Activated naive CD8-positive, alpha-beta T cell treated with anti-CD3 and anti-CD28 coated beads, Interleukin-2, amount 50 U/mL, for 24 hours (primary cell): ENCODE results near the gene HLA-DQA1.
"Not testable (repeated sequence)": the region's sequence is repeated elsewhere in the genome, so short reads cannot be mapped to it uniquely, and the experiment has no call there.

Source experiments
- ATAC-seq: fragments of 150-1000 bp; cut with Tn5 transposase; one replicate; pipeline ENCODE4 v1.10.0; 2021
- DNase-seq: peaks from one replicate; pipeline ENCODE4 v3.0.0; 2021
- H3K27ac Mint-ChIP-seq: one replicate; pipeline ENCODE4 v1.8.0; 2021; ENCODE audit warnings: mild to moderate bottlenecking, mixed read lengths
- H3K27me3 Mint-ChIP-seq: one replicate; pipeline ENCODE4 v1.8.0; 2021; ENCODE audit warnings: mixed read lengths
- H3K36me3 Mint-ChIP-seq: one replicate; pipeline ENCODE4 v1.8.0; 2021; ENCODE audit warnings: low read depth, mixed read lengths
- H3K4me1 Mint-ChIP-seq: one replicate; pipeline ENCODE4 v1.8.0; 2021; ENCODE audit warnings: mixed read lengths
- H3K4me3 Mint-ChIP-seq: one replicate; pipeline ENCODE4 v1.8.0; 2021; ENCODE audit warnings: mild to moderate bottlenecking, moderate library complexity, mixed read lengths
- H3K9me3 Mint-ChIP-seq: one replicate; pipeline ENCODE4 v1.8.0; 2021; ENCODE audit warnings: mixed read lengths

Gene HLA-DQA1

DNA sequence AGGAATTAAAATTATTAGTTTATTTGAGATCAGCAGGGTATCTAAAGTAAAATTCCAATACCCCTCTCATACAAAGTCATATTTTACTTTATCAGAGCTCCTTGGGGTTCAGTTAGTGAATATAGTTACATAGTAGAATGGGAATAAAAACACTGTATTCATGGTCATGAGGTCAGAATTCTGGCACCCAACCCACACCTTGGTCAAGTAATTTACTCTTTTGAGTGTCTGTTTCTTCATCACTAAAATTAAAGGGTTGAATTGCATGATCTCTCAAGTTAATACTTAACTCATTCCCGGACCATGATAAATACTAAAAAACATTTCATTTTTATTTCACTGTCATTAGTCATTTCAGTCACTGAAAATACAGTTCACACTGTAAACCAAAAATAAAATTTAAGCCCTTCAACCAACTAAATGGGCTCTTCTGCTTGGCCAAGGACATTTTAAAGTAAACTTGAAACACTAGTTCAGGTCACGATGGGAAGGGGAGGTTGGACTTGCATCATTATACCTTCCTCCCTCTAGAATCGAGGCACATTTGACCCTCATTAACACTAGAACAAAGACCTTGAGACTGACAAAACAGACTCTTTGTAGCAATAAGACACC, 26.4 kb upstream of the HLA-DQA1 start:
- Mint-ChIP-seq H3K27ac (no peak overlapping the region), H3K4me3 (no peak overlapping the region)

DNA sequence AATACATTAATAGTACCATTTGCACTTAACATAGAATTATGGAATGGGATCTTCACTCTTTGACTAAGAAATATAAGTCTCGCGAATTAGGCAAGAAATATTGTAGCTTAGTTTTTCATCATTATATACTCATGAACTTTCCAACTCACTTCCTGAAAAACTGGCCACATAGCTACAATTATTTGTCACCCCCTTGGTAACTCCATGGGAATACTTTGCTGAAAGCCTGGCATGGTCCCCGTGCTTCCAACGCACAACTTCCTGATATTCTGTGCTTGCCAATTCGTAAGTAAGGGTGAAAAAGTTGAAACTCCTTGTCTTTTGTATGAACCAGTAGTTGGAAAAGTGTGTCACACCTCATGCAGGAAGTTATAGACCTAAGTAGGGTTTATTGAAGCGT, 23.7 kb upstream of the HLA-DQA1 start:
- DNase-seq (no peak), ATAC-seq (no peak)
- H3K9me3 Mint-ChIP-seq, result peaks cover 3% of the 10 kb centered on the region
- no peaks in the 10 kb centered on the region for H3K36me3 Mint-ChIP-seq
- H3K27ac Mint-ChIP-seq, result no peak overlapping the region
- H3K4me3 Mint-ChIP-seq, result no peak overlapping the region
- peaks cover 41% of the 10 kb centered on the region for H3K4me1 Mint-ChIP-seq
- no peaks in the 10 kb centered on the region for H3K27me3 Mint-ChIP-seq

More for the DNA sequence above, 26.4 kb upstream of the HLA-DQA1 start:
- Mint-ChIP-seq H3K36me3 (no peaks in the 10 kb centered on the region), H3K4me1 (peaks cover 37% of the 10 kb centered on the region), H3K9me3 (no peaks in the 10 kb centered on the region), H3K27me3 (no peaks in the 10 kb centered on the region)
- ATAC-seq, result no peak
- DNase-seq, result no peak

DNA sequence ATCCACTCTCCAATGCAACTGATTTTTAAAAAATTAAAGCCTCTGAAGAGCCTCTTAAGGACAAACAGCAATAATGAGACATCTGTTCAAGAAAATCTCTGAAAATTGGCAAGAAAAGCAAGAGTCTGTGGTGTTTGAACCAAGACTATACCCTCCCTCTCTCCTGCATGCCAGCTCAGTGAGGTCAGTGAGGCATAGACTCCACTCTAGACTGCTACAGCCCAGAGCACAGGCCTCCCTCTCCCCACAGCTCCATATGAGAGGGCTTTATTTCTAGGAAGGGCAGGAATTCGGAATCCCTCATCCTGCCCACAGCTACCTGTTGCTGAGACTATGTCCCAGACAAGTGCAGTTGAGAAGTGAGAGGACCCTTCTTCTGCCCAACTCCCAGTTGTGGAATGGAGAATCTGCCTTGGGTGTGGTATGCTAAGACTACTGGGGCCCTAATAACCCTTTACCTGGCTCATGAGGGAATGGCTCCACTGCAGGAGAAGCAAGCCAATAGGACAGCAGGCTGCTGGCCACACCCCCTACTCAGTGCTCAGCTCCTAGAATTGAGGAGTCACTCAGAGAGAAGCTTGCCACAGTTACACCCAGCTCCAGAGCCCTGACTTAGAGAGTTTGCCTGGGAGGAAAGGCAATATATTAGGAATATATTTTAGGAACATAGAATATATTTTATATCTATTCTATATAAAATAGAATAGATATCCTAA, 22.7 kb upstream of the HLA-DQA1 start:
- Mint-ChIP-seq H3K9me3 (peaks cover 3% of the 10 kb centered on the region), H3K27ac (peak overlapping the region; percentile 46), H3K27me3 (no peaks in the 10 kb centered on the region), H3K4me3 (no peak overlapping the region), H3K36me3 (no peaks in the 10 kb centered on the region), H3K4me1 (peaks cover 38% of the 10 kb centered on the region)
- DNase-seq (no peak), ATAC-seq (no peak)

DNA sequence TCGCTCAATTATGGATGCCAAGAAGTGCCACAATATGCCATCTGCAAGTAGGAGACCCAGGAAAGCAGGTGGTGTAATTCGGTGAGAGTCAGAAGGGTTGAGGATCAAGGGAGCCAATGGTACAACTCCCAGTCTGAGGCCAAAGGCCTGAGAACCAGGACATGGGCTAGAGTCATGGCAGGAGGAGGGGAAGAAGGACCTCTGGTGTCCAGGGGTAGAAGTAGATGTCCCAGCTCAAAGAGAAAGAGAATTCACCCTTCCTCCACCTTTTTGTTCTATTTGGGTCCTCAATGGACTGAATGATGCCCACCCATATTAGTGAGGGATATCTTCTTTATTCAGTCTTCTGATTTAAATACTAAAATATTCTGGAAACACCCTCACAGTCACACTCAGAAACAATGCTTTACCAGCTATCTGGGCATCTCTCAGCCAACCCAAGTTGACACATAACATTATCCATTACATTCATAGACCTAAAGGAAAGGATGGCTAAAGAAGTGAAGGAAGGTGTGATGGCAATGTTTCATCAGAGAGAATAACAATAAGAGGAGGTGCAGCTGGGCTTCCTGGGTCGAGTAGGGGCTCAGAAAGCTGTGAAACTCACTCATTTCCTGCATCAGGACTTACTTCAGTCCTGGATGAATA, 21.2 kb upstream of the HLA-DQA1 start:
- Mint-ChIP-seq H3K9me3 (peaks cover 3% of the 10 kb centered on the region), H3K27me3 (no peaks in the 10 kb centered on the region), H3K27ac (peak overlapping the region; percentile 46), H3K36me3 (no peaks in the 10 kb centered on the region), H3K4me1 (peaks cover 40% of the 10 kb centered on the region), H3K4me3 (no peak overlapping the region)
- DNase-seq (no peak), ATAC-seq (peak; percentile 71)

DNA sequence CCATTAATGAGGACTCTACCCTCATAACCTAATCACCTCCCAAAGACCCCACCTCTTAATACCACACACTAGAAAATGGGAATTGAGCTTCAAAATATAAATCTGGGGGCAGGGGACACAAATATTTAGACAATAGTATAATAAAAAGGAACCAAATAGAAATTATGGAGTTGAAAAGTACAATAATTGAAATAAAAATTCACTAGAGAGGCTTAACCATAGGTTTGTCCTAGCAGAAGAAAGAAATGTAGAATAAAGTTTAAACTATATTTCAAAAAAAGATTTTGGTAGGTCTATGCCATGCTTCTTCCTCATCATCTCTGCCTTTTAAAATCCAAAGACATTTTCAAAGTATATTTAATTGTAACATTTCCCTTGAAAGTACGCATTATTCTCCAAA, 19.5 kb upstream of the HLA-DQA1 start:
- Mint-ChIP-seq H3K27ac (no peak overlapping the region), H3K9me3 (peaks cover 3% of the 10 kb centered on the region), H3K4me3 (no peak overlapping the region), H3K4me1 (peaks cover 50% of the 10 kb centered on the region), H3K36me3 (no peaks in the 10 kb centered on the region), H3K27me3 (no peaks in the 10 kb centered on the region)
- ATAC-seq (no peak), DNase-seq (no peak)

DNA sequence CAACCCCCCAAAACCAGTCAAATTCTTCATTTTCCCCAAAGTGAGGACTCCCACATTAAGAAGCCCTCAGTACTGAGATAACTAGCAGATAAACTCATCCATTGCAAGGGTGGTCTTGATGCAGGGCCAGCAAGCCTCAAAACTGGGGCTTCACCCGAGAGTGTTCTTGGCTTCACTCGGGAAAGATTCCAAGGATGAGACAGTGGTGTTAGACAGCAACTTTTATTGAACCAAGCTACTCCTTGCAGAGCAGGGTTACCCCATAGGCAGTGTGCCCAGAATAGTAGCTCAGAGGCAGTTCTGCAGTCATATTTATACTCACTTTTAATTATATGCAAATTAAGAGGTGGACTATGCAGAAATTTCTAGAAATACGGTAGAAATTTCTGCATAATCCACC, 15.8 kb upstream of the HLA-DQA1 start:
- no peak overlapping the region for H3K4me3 Mint-ChIP-seq
- DNase-seq, result no peak
- H3K27me3 Mint-ChIP-seq, result no peaks in the 10 kb centered on the region
- no peak overlapping the region for H3K27ac Mint-ChIP-seq
- peaks cover 52% of the 10 kb centered on the region for H3K4me1 Mint-ChIP-seq
- no peak for ATAC-seq
- H3K36me3 Mint-ChIP-seq, result no peaks in the 10 kb centered on the region
- peaks cover 3% of the 10 kb centered on the region for H3K9me3 Mint-ChIP-seq

DNA sequence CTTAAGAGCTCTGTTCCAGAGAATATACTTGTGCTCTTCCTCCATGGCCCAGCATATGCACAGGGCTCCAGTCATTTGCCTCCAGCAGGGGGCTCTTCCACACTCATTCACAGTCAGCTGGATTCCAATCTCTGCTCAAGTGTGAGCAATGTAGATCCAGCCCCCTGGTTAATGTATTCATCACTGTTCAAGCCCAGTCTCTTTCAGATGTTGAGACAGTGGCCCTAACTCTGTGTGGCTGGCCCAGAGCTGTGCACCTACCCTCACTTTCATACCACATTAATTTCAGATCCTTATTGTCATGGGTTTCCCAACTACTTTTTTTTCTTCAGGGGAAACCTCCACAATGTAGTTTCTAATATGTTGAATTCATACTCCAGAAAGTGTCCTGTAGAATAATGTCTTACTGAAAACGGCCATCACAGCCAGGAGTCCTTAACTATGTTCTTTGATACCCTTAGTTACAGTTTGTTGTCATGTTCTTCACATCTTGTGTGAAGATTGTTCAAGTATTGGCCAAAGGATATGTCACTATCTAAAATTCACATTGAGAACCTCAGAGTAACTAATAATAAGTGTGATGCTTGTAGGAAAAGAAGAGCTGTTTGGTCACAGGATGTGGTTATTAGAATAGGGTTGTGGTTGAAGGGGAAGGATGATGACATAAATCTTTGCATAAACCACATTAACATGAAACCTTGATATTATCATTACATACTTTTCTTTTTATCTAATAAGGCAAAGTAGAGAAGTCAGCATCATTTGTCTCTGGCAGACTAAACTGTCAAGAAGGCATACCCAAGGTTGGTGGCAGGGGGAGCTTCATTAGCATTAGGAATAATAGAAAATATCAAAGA, 14.4 kb upstream of the HLA-DQA1 start:
- no peaks in the 10 kb centered on the region for H3K27me3 Mint-ChIP-seq
- H3K4me3 Mint-ChIP-seq, result peak overlapping the region; percentile 42
- peaks cover 58% of the 10 kb centered on the region for H3K4me1 Mint-ChIP-seq
- H3K36me3 Mint-ChIP-seq, result no peaks in the 10 kb centered on the region
- ATAC-seq, result peak; percentile 95
- peak overlapping the region; percentile 88 for H3K27ac Mint-ChIP-seq
- DNase-seq, result peak; percentile 48
- peaks cover 3% of the 10 kb centered on the region for H3K9me3 Mint-ChIP-seq

DNA sequence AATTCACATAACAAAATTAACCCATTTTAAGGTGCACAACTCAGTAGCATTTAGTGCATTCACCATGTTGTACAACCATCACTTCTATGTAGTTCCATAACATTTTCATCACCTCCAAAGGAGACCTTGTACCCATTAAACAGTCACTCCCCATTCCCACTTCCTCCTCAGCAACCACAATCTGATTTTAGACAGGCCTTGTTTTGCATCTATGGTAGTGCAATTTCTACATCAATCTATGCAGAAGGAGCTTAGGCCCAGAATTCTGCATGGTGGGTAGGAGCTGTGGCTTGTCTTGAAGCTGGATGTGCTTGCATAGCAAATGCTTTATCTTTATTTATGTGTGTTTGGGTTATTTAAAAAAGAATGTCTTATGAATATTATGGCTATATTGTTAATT, 13.5 kb upstream of the HLA-DQA1 start:
- DNase-seq, result no peak

DNA sequence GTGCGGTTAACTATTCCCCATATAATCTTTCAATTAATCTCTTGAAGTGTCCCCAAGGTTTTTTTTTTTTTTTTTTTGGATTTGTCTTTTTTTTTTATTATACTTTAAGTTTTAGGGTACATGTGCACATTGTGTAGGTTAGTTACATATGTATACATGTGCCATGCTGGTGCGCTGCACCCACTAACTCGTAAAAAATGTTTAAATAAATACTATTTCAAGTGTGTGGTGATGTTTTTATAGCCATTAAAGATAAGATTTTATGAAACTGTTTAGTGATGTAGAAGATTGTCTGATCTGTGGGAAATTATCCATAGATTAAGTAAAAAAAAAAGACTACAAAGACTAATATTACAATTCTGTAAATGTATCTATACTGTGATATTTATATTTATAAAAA, 12.6 kb upstream of the HLA-DQA1 start:
- Mint-ChIP-seq H3K4me3 (no peak overlapping the region), H3K27me3 (no peaks in the 10 kb centered on the region), H3K36me3 (no peaks in the 10 kb centered on the region), H3K4me1 (peaks cover 67% of the 10 kb centered on the region), H3K9me3 (no peaks in the 10 kb centered on the region), H3K27ac (no peak overlapping the region)
- DNase-seq (no peak), ATAC-seq (no peak)

More for the DNA sequence above, 13.5 kb upstream of the HLA-DQA1 start:
- Mint-ChIP-seq H3K9me3 (no peaks in the 10 kb centered on the region), H3K27ac (peak overlapping the region; percentile 66), H3K36me3 (no peaks in the 10 kb centered on the region), H3K4me1 (peaks cover 67% of the 10 kb centered on the region), H3K4me3 (peak overlapping the region; percentile 43), H3K27me3 (no peaks in the 10 kb centered on the region)
- no peak for ATAC-seq

DNA sequence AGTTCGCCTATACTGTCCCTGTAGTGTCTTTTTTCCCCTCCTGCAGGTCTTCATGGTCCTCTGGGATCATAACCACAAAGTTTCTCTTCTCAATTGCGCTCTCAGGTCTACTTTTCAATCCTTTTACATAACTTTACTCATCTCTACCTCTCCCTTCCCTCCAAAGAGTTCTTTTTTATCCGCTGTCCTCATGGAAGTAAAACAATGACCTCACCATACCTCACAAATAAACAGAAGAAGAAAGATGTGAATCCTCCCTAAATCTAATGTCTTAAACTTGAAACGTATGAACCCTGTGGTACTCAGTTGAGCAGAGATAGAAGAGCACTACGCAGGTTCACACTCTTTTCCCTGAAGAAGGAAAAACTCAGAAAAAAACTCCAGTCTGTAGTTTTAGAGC, 12.1 kb upstream of the HLA-DQA1 start:
- no peak for ATAC-seq
- Mint-ChIP-seq H3K27me3 (no peaks in the 10 kb centered on the region), H3K27ac (peak overlapping the region; percentile 60), H3K4me3 (no peak overlapping the region), H3K4me1 (peaks cover 67% of the 10 kb centered on the region), H3K36me3 (no peaks in the 10 kb centered on the region), H3K9me3 (no peaks in the 10 kb centered on the region)
- no peak for DNase-seq

DNA sequence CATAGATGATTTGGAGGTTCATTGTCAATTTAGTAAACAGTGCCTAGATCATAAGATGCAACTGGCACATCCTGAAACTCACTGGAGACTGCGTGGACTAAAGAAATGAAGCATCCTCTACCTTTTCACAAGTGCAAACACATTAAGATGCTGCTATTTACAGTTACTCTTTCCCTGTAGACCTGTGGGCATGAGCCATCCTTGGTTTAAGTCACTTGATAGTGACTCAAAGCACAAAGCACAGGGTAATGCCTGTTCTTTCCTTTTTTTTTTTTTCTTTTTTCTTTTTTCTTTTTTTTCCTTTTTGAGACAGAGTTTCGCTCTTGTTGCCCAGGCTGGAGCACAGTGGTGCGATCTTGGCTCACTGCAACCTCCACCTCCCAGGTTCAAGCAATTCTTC, 10.0 kb upstream of the HLA-DQA1 start:
- Mint-ChIP-seq H3K4me1 (peaks cover 57% of the 10 kb centered on the region), H3K9me3 (no peaks in the 10 kb centered on the region), H3K27me3 (no peaks in the 10 kb centered on the region), H3K27ac (peak overlapping the region; percentile 24), H3K4me3 (no peak overlapping the region), H3K36me3 (no peaks in the 10 kb centered on the region)
- no peak for DNase-seq
- peak; percentile 14 for ATAC-seq

DNA sequence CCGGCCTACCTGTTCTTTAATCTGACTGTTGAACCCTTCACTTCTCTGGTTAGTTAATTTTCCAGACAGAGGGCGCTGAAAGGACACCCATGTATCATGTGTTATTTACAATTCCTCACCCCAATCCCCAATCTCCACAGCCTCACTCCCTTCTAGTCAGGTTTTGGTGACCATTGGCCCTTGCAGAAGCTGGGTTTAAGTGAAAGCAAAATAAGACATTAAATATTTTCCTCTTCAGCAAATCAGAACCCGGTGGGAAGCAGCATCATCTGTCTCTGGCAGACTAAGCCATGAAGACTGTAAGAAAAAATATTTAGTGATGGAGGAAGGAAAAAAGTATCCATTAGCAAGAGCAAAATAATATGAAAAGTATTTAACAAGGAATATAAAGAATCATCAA, 9.4 kb upstream of the HLA-DQA1 start:
- H3K4me1 Mint-ChIP-seq, result peaks cover 56% of the 10 kb centered on the region
- H3K27me3 Mint-ChIP-seq, result no peaks in the 10 kb centered on the region
- peak overlapping the region; percentile 42 for H3K4me3 Mint-ChIP-seq
- DNase-seq, result peak; percentile 32
- no peaks in the 10 kb centered on the region for H3K36me3 Mint-ChIP-seq
- ATAC-seq, result peak; percentile 42
- no peaks in the 10 kb centered on the region for H3K9me3 Mint-ChIP-seq
- H3K27ac Mint-ChIP-seq, result peak overlapping the region; percentile 57

DNA sequence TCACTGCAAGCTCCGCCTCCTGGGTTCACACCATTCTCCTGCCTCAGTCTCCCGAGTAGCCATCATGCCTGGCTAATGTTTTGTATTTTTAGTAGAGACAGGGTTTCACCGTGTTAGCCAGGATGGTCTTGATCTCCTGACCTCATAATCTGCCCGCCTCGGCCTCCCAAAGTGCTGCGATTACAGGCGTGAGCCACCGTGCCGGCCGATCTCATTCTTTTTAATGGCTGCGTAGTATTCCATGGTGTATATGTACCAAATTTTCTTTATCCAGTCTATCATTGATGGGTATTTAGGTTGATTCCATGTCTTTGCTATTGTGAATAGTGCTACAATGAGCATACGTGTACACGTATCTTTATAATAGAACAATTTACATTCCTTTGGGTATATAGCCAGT, 7.4 kb upstream of the HLA-DQA1 start:
- not testable (repeated sequence) for H3K27me3 Mint-ChIP-seq, H3K27ac Mint-ChIP-seq, H3K4me3 Mint-ChIP-seq, DNase-seq, H3K36me3 Mint-ChIP-seq, ATAC-seq, H3K9me3 Mint-ChIP-seq
- peaks cover 47% of the 10 kb centered on the region for H3K4me1 Mint-ChIP-seq

DNA sequence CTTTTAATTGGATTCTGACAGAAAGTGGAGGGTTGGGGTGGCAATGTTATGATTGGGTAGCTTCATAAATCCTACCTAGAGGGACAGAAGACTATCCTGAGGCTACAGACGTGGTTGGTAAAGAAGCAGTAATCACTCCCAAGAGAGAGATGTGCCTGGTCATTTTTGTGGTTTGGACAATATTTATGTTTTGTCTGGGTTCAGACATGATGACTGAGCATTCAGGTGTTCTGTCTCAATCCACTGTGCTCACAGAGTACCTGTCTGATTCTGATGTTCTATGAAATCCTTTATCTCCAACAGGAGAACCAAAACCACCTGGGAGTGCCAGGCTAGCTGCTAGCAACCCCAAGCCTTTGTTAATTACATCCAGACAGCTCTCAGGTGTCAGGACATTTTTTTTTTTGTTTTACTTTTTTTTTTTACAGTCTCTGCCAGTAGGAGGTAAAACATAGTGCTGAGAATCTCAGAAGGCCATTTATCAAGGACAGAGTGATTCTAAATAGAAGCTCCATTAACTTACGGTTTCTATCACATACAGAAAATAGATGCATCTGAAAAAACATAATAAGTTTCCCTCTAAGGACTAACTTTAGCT, 1.6 kb upstream of the HLA-DQA1 start:
- no peak overlapping the region for H3K4me3 Mint-ChIP-seq
- H3K9me3 Mint-ChIP-seq, result no peaks in the 10 kb centered on the region
- H3K27ac Mint-ChIP-seq, result no peak overlapping the region
- no peak for DNase-seq
- peaks cover 24% of the 10 kb centered on the region for H3K4me1 Mint-ChIP-seq
- ATAC-seq, result no peak
- H3K27me3 Mint-ChIP-seq, result peaks cover 5% of the 10 kb centered on the region
- H3K36me3 Mint-ChIP-seq, result peaks cover 2% of the 10 kb centered on the region
